ENCODE results near the gene PAEP. TPM values are rescaled to one million over a fixed set of nuclear protein-coding genes. Genes with fewer than 3 reads are reported as not detected.

The PAEP gene
- total and polyA plus RNA-seq, 4 donors = not detected

DNA sequence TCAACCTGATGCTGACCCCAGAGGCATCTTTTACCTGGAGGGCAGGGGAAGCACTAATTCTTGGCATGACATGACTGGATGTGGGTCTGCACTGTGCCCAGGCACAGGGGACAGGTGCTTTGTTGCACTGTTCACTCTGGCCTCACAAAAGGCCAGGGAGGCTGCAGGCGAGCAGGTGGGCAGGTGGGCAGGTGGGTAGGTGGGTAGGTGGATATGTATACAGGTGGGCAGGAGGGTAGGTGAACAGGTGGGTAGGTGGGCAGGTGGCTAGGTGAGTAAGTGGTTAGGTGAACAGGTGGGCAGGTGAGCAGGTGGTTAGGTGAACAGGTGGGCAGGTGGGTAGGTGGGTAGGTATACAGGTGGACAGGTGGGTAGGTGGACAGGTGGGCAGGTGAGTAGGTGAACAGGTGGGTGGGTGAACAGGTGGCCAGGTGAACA lies 1.5 kb downstream of the PAEP start:
- H3K4me3 ChIP-seq (ENCODE audit: low read depth in 1 of 3, low read length in 3 of 3) = no peak overlapping the region
- no peaks in the 10 kb centered on the region for H3K36me3 ChIP-seq (ENCODE audit: control insufficient read depth in 4 of 4, insufficient read depth in 3 of 4, low read depth in 1 of 4, low read length in 3 of 4)
- H3K9me3 ChIP-seq (ENCODE audit: control insufficient read depth in 4 of 4, low read length in 3 of 4) = peaks cover 0 to 3% (median 0%) of the 10 kb centered on the region in 4 donors
- DNase-seq (ENCODE audit: low spot score) = no peak
- no peak overlapping the region for H3K9ac ChIP-seq (ENCODE audit: low read depth in 1 of 2, low read length in 2 of 2)
- WGBS = 73% methylated on average over 1 of the region's 1 CpG
- TF ChIP-seq RXRA (IDR thresholded peaks at IDR 0.05) = no peak
- TF ChIP-seq HNF4A (conservative IDR thresholded peaks at IDR 0.05) = no peak
- TF ChIP-seq ATF3 (IDR thresholded peaks at IDR 0.05) = no peak
- TF ChIP-seq GABPA (IDR thresholded peaks at IDR 0.05 in 1 of 2, conservative IDR thresholded peaks at IDR 0.05 in 1 of 2) = no peak
- TF ChIP-seq FOXA1 (IDR thresholded peaks at IDR 0.05) = no peak
- TF ChIP-seq EGR1 (IDR thresholded peaks at IDR 0.05; ENCODE audit: low read depth in 2 of 2) = no peak
- no peak for TF ChIP-seq SP1 (IDR thresholded peaks at IDR 0.05)
- no peak for TF ChIP-seq MAX (IDR thresholded peaks at IDR 0.05)
- TF ChIP-seq NR2F2 (IDR thresholded peaks at IDR 0.05) = no peak
- TF ChIP-seq, protein P1, sequence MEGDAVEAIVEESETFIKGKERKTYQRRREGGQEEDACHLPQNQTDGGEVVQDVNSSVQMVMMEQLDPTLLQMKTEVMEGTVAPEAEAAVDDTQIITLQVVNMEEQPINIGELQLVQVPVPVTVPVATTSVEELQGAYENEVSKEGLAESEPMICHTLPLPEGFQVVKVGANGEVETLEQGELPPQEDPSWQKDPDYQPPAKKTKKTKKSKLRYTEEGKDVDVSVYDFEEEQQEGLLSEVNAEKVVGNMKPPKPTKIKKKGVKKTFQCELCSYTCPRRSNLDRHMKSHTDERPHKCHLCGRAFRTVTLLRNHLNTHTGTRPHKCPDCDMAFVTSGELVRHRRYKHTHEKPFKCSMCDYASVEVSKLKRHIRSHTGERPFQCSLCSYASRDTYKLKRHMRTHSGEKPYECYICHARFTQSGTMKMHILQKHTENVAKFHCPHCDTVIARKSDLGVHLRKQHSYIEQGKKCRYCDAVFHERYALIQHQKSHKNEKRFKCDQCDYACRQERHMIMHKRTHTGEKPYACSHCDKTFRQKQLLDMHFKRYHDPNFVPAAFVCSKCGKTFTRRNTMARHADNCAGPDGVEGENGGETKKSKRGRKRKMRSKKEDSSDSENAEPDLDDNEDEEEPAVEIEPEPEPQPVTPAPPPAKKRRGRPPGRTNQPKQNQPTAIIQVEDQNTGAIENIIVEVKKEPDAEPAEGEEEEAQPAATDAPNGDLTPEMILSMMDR (IDR thresholded peaks at IDR 0.05; ENCODE audit: low read depth, low read length, missing input control) = no peak
- TF ChIP-seq, protein P2, sequence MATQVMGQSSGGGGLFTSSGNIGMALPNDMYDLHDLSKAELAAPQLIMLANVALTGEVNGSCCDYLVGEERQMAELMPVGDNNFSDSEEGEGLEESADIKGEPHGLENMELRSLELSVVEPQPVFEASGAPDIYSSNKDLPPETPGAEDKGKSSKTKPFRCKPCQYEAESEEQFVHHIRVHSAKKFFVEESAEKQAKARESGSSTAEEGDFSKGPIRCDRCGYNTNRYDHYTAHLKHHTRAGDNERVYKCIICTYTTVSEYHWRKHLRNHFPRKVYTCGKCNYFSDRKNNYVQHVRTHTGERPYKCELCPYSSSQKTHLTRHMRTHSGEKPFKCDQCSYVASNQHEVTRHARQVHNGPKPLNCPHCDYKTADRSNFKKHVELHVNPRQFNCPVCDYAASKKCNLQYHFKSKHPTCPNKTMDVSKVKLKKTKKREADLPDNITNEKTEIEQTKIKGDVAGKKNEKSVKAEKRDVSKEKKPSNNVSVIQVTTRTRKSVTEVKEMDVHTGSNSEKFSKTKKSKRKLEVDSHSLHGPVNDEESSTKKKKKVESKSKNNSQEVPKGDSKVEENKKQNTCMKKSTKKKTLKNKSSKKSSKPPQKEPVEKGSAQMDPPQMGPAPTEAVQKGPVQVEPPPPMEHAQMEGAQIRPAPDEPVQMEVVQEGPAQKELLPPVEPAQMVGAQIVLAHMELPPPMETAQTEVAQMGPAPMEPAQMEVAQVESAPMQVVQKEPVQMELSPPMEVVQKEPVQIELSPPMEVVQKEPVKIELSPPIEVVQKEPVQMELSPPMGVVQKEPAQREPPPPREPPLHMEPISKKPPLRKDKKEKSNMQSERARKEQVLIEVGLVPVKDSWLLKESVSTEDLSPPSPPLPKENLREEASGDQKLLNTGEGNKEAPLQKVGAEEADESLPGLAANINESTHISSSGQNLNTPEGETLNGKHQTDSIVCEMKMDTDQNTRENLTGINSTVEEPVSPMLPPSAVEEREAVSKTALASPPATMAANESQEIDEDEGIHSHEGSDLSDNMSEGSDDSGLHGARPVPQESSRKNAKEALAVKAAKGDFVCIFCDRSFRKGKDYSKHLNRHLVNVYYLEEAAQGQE (IDR thresholded peaks at IDR 0.05) = no peak
- no peaks in the 10 kb centered on the region for H3K4me1 ChIP-seq (ENCODE audit: control insufficient read depth in 4 of 4, insufficient read depth in 4 of 4, low read length in 3 of 4)
- peaks cover 0 to 8% (median 0%) of the 10 kb centered on the region in 4 donors for H3K27me3 ChIP-seq (ENCODE audit: control insufficient read depth in 4 of 4, insufficient read depth in 4 of 4, low read length in 3 of 4)
- H3K27ac ChIP-seq (ENCODE audit: low read depth in 1 of 2, low read length in 2 of 2) = no peak overlapping the region

- H3K27me3 ChIP-seq (ENCODE audit: control insufficient read depth in 4 of 4, insufficient read depth in 4 of 4, low read length in 3 of 4) = peaks cover 0 to 8% (median 0%) of the 10 kb centered on the region in 4 donors
- H3K9me3 ChIP-seq (ENCODE audit: control insufficient read depth in 4 of 4, low read length in 3 of 4) = peaks cover 0 to 3% (median 0%) of the 10 kb centered on the region in 4 donors
- H3K36me3 ChIP-seq (ENCODE audit: control insufficient read depth in 4 of 4, insufficient read depth in 3 of 4, low read depth in 1 of 4, low read length in 3 of 4) = no peaks in the 10 kb centered on the region
- H3K27ac ChIP-seq (ENCODE audit: low read depth in 1 of 2, low read length in 2 of 2) = no peak overlapping the region
- H3K4me1 ChIP-seq (ENCODE audit: control insufficient read depth in 4 of 4, insufficient read depth in 4 of 4, low read length in 3 of 4) = no peaks in the 10 kb centered on the region
- H3K9ac ChIP-seq (ENCODE audit: low read depth in 1 of 2, low read length in 2 of 2) = no peak overlapping the region
- no peak for DNase-seq (ENCODE audit: low spot score)
- H3K4me3 ChIP-seq (ENCODE audit: low read depth in 1 of 3, low read length in 3 of 3) = no peak overlapping the region
- WGBS = 73% methylated on average over 12 of the region's 12 CpGs
- TF ChIP-seq FOXA2 (IDR thresholded peaks at IDR 0.05) (no peak), TAF1 (conservative IDR thresholded peaks at IDR 0.05) (no peak), YY1 (IDR thresholded peaks at IDR 0.05) (no peak), HNF4G (IDR thresholded peaks at IDR 0.05) (no peak), JUND (IDR thresholded peaks at IDR 0.05) (no peak), RAD21 (IDR thresholded peaks at IDR 0.05) (no peak), GABPA (IDR thresholded peaks at IDR 0.05 in 1 of 2, conservative IDR thresholded peaks at IDR 0.05 in 1 of 2) (no peak), RXRA (IDR thresholded peaks at IDR 0.05) (no peak), MAX (IDR thresholded peaks at IDR 0.05) (no peak)
- TF ChIP-seq, protein P2 (IDR thresholded peaks at IDR 0.05) = no peak
- TF ChIP-seq, protein P1 (IDR thresholded peaks at IDR 0.05; ENCODE audit: low read depth, low read length, missing input control) = no peak
- TF ChIP-seq, protein P3, sequence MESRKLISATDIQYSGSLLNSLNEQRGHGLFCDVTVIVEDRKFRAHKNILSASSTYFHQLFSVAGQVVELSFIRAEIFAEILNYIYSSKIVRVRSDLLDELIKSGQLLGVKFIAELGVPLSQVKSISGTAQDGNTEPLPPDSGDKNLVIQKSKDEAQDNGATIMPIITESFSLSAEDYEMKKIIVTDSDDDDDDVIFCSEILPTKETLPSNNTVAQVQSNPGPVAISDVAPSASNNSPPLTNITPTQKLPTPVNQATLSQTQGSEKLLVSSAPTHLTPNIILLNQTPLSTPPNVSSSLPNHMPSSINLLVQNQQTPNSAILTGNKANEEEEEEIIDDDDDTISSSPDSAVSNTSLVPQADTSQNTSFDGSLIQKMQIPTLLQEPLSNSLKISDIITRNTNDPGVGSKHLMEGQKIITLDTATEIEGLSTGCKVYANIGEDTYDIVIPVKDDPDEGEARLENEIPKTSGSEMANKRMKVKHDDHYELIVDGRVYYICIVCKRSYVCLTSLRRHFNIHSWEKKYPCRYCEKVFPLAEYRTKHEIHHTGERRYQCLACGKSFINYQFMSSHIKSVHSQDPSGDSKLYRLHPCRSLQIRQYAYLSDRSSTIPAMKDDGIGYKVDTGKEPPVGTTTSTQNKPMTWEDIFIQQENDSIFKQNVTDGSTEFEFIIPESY (IDR thresholded peaks at IDR 0.05) = no peak
Observed at GRCh38 chr9:135563858-135564257, 2.3 kb downstream of the PAEP start.
